Skeletal muscle tissue (tissue), 4 donors: Measurements from ENCODE around the gene FBXL12. TPM values are rescaled to one million over a fixed set of nuclear protein-coding genes. Genes with fewer than 3 reads are reported as not detected.
"Not testable (repeated sequence)": the region's sequence is repeated elsewhere in the genome, so short reads cannot be mapped to it uniquely, and the experiment has no call there.

Source experiments
- H3K27ac ChIP-seq: one replicate; pipeline ENCODE4 v1.7.0; 2013; ENCODE audit warnings: mild to moderate bottlenecking, low read depth, low read length, inconsistent platforms
- H3K27me3 ChIP-seq, 3 donors: one replicate each; pipeline ENCODE4 v1.7.0; 2013; ENCODE audit warnings: low read length in 3 of 3; ENCODE audit not compliant: control insufficient read depth in 3 of 3, insufficient read depth in 3 of 3
- H3K36me3 ChIP-seq, 3 donors: one replicate each; pipeline ENCODE4 v1.7.0; 2013; ENCODE audit warnings: low read length in 3 of 3; ENCODE audit not compliant: control insufficient read depth in 3 of 3, insufficient read depth in 3 of 3
- H3K4me1 ChIP-seq, 3 donors: one replicate each; pipeline ENCODE4 v1.7.0; 2013; ENCODE audit warnings: low read length in 3 of 3, mild to moderate bottlenecking in 3 of 3; ENCODE audit not compliant: control insufficient read depth in 3 of 3, insufficient read depth in 3 of 3
- H3K4me3 ChIP-seq, 3 donors: one replicate each; pipeline ENCODE4 v1.7.0; 2013; ENCODE audit warnings: low read length in 3 of 3
- H3K9ac ChIP-seq, 3 donors: one replicate each; pipeline ENCODE4 v1.7.0; 2013; ENCODE audit warnings: low read length in 3 of 3, mild to moderate bottlenecking in 3 of 3, moderate library complexity in 2 of 3, low read depth in 1 of 3
- H3K9me3 ChIP-seq, 3 donors: one replicate each; pipeline ENCODE4 v1.7.0; 2013; ENCODE audit warnings: low read length in 3 of 3; ENCODE audit not compliant: control insufficient read depth in 3 of 3
- total RNA-seq: library from RNA; depleted of rRNA; stranded (reverse); fragments of >200 nt; gene quantifications from one replicate; pipeline ENCODE4 v1.2.3, GENCODE V29; 2014
- donor health status: Osteomylitis.

The FBXL12 gene
- total RNA-seq, 1 donor from 2014 or later: 10.4 TPM

- no peaks in the 10 kb centered on the region for H3K36me3 ChIP-seq
- peak overlapping the region; percentile 67 to 73 (median 67) for H3K4me3 ChIP-seq
- H3K9me3 ChIP-seq: no peaks in the 10 kb centered on the region
- H3K27ac ChIP-seq: peak overlapping the region; percentile 79
- peaks cover 0 to 3% (median 0%) of the 10 kb centered on the region in 3 donors for H3K4me1 ChIP-seq
- peaks cover 3 to 17% (median 4%) of the 10 kb centered on the region in 3 donors for H3K27me3 ChIP-seq
- peak overlapping the region in 2 of 3 donors; percentile 61 to 68 for H3K9ac ChIP-seq
These were observed 25.7 kb downstream of the FBXL12 start for GRCh38 chr19:9793071-9793591.

- peak overlapping the region; percentile 89 for H3K27ac ChIP-seq
- peak overlapping the region; percentile 50 to 68 (median 61) for H3K9ac ChIP-seq
- peaks cover 0 to 3% (median 0%) of the 10 kb centered on the region in 3 donors for H3K4me1 ChIP-seq
- peaks cover 4 to 17% (median 8%) of the 10 kb centered on the region in 3 donors for H3K27me3 ChIP-seq
- H3K9me3 ChIP-seq: no peaks in the 10 kb centered on the region
- peak overlapping the region; percentile 67 to 76 (median 73) for H3K4me3 ChIP-seq
- no peaks in the 10 kb centered on the region for H3K36me3 ChIP-seq
These were observed 26.4 kb downstream of the FBXL12 start for GRCh38 chr19:9792206-9793070.

GRCh38 chr19:9791552-9792205 is 27.2 kb downstream of the FBXL12 start:
- Histone ChIP-seq H3K4me1 (peaks cover 0 to 3% (median 0%) of the 10 kb centered on the region in 3 donors), H3K27me3 (peaks cover 4 to 20% (median 8%) of the 10 kb centered on the region in 3 donors), H3K27ac (peak overlapping the region; percentile 89), H3K4me3 (peak overlapping the region; percentile 64 to 76 (median 67)), H3K9me3 (no peaks in the 10 kb centered on the region), H3K36me3 (no peaks in the 10 kb centered on the region), H3K9ac (no peak overlapping the region)

GRCh38 chr19:9791073-9791367 is 27.9 kb downstream of the FBXL12 start:
- Histone ChIP-seq H3K4me3 (peak overlapping the region in 1 of 3 donors; percentile 64), H3K27me3 (peaks cover 4 to 26% (median 8%) of the 10 kb centered on the region in 3 donors)
- not testable (repeated sequence) for H3K27ac ChIP-seq, H3K4me1 ChIP-seq, H3K36me3 ChIP-seq, H3K9ac ChIP-seq, H3K9me3 ChIP-seq

GRCh38 chr19:9789579-9789978 is 29.3 kb downstream of the FBXL12 start:
- H3K4me1 ChIP-seq, H3K9ac ChIP-seq, H3K36me3 ChIP-seq, H3K27ac ChIP-seq, H3K9me3 ChIP-seq, H3K4me3 ChIP-seq: not testable (repeated sequence)
- peaks cover 4 to 30% (median 8%) of the 10 kb centered on the region in 3 donors for H3K27me3 ChIP-seq

- Histone ChIP-seq H3K9ac (no peak overlapping the region), H3K36me3 (no peaks in the 10 kb centered on the region), H3K27ac (no peak overlapping the region), H3K4me1 (peaks cover 0 to 3% (median 3%) of the 10 kb centered on the region in 3 donors), H3K27me3 (peaks cover 4 to 30% (median 10%) of the 10 kb centered on the region in 3 donors), H3K9me3 (no peaks in the 10 kb centered on the region), H3K4me3 (no peak overlapping the region)
These were observed 29.8 kb downstream of the FBXL12 start for GRCh38 chr19:9789066-9789465.

GRCh38 chr19:9788604-9789003 is 30.3 kb downstream of the FBXL12 start:
- H3K27ac ChIP-seq, H3K9ac ChIP-seq, H3K9me3 ChIP-seq, H3K36me3 ChIP-seq, H3K4me1 ChIP-seq, H3K4me3 ChIP-seq: not testable (repeated sequence)
- peaks cover 4 to 28% (median 12%) of the 10 kb centered on the region in 3 donors for H3K27me3 ChIP-seq

- H3K9me3 ChIP-seq: no peaks in the 10 kb centered on the region
- H3K4me3 ChIP-seq: no peak overlapping the region
- H3K4me1 ChIP-seq: peaks cover 0 to 3% (median 3%) of the 10 kb centered on the region in 3 donors
- no peaks in the 10 kb centered on the region for H3K36me3 ChIP-seq
- H3K27ac ChIP-seq: no peak overlapping the region
- no peak overlapping the region for H3K9ac ChIP-seq
- H3K27me3 ChIP-seq: peaks cover 4 to 18% (median 9%) of the 10 kb centered on the region in 3 donors
These were observed 32.1 kb downstream of the FBXL12 start for GRCh38 chr19:9786819-9787218.

- Histone ChIP-seq H3K9me3 (no peaks in the 10 kb centered on the region), H3K4me1 (peaks cover 0 to 3% (median under 1%) of the 10 kb centered on the region in 3 donors), H3K4me3 (peak overlapping the region; percentile 63 to 73 (median 66)), H3K27ac (peak overlapping the region; percentile 7), H3K27me3 (peaks cover 4 to 18% (median 9%) of the 10 kb centered on the region in 3 donors), H3K36me3 (no peaks in the 10 kb centered on the region), H3K9ac (peak overlapping the region in 2 of 3 donors; percentile 76 to 81)
These were observed 32.5 kb downstream of the FBXL12 start for GRCh38 chr19:9786342-9786741.
